IMR-90 (cell line): ENCODE data around the gene PCYT1A. TPM values are rescaled to one million over a fixed set of nuclear protein-coding genes. Genes with fewer than 3 reads are reported as not detected.

Experiments used
- ATAC-seq: fragments of 200-7000 bp; cut with Tn5 transposase; 2 replicates; pipeline ENCODE4 v1.9.1; 2020; ENCODE audit warnings: low read depth, mild to moderate bottlenecking, moderate library complexity
- BruUV-seq: library from RNA; stranded (reverse); fragments of 400-500 nt; replicated peaks from 2 replicates; lab custom pipeline; 2021; lab: Mats Ljungman, UMichigan
- CTCF ChIA-PET: fragments of 300-600 bp; formaldehyde crosslinking; extraction: SDS; loops from one replicate; lab custom pipeline; 2021; ENCODE audit warnings: antibody characterized with exemption; lab: Yijun Ruan, JAX
- POLR2A ChIA-PET: fragments of 300-600 bp; sonication (Branson Sonifier 250); formaldehyde crosslinking; loops from one replicate; lab custom pipeline; 2022; ENCODE audit warnings: antibody characterized with exemption; ENCODE audit not compliant: unreplicated experiment; lab: Charles Lee
- DNase-seq: peaks from one replicate; pipeline ENCODE4 v3.0.0; 2013
- H2AFZ ChIP-seq: replicated peaks from 2 replicates; pipeline ENCODE3; 2013; ENCODE audit warnings: low read length, mild to moderate bottlenecking; ENCODE audit not compliant: poor library complexity
- H2AK5ac ChIP-seq: 2 replicates; pipeline ENCODE4 v1.6.1; 2013; ENCODE audit warnings: low read depth, low read length, inconsistent platforms
- H2AK9ac ChIP-seq: replicated peaks from 2 replicates; pipeline ENCODE3; 2013; ENCODE audit warnings: mild to moderate bottlenecking, low read depth, low read length, moderate library complexity; ENCODE audit not compliant: poor library complexity
- H2BK120ac ChIP-seq: 2 replicates; pipeline ENCODE4 v1.6.1; 2013; ENCODE audit warnings: low read depth, low read length, inconsistent platforms
- H2BK15ac ChIP-seq: 3 replicates; pipeline ENCODE4 v1.6.1; 2013; ENCODE audit warnings: low read depth, low read length, inconsistent platforms
- H2BK20ac ChIP-seq: 2 replicates; pipeline ENCODE4 v1.6.1; 2013; ENCODE audit warnings: low read depth, mild to moderate bottlenecking, inconsistent platforms, low read length, moderate library complexity
- H2BK5ac ChIP-seq: 2 replicates; pipeline ENCODE4 v1.6.1; 2013; ENCODE audit warnings: mild to moderate bottlenecking, low read depth, low read length, inconsistent platforms; ENCODE audit not compliant: poor library complexity, severe bottlenecking
- H3K14ac ChIP-seq: replicated peaks from 2 replicates; pipeline ENCODE4 v1.6.1; 2013; ENCODE audit warnings: low read depth, low read length, inconsistent platforms
- H3K18ac ChIP-seq: 2 replicates; pipeline ENCODE4 v1.6.1; 2013; ENCODE audit warnings: low read depth, low read length, control low read depth
- H3K23ac ChIP-seq: 2 replicates; pipeline ENCODE4 v1.6.1; 2013; ENCODE audit warnings: low read depth, low read length, inconsistent platforms
- H3K27ac ChIP-seq: 2 replicates; pipeline ENCODE4 v1.5.1; 2013; ENCODE audit warnings: mild to moderate bottlenecking, control low read depth, low read length; ENCODE audit not compliant: insufficient read depth
- H3K27me3 ChIP-seq: 2 replicates; pipeline ENCODE4 v1.6.1; 2013; ENCODE audit warnings: low read length; ENCODE audit not compliant: control insufficient read depth, insufficient read depth
- H3K36me3 ChIP-seq: 2 replicates; pipeline ENCODE4 v1.6.1; 2013; ENCODE audit warnings: low read length, mixed read lengths; ENCODE audit not compliant: control insufficient read depth, insufficient read depth
- H3K4ac ChIP-seq: 2 replicates; pipeline ENCODE4 v1.6.1; 2013; ENCODE audit warnings: low read depth, low read length, inconsistent platforms
- H3K4me1 ChIP-seq: 2 replicates; pipeline ENCODE4 v1.6.1; 2013; ENCODE audit warnings: low read length, mixed read lengths; ENCODE audit not compliant: control insufficient read depth, insufficient read depth
- H3K4me2 ChIP-seq: 2 replicates; pipeline ENCODE4 v1.6.1; 2013; ENCODE audit warnings: low read depth, mild to moderate bottlenecking, control low read depth, low read length, moderate library complexity
- H3K4me3 ChIP-seq: 2 replicates; pipeline ENCODE4 v1.5.1; 2013; ENCODE audit warnings: low read depth, mild to moderate bottlenecking, control low read depth, low read length, moderate library complexity; ENCODE audit not compliant: insufficient read depth
- H3K56ac ChIP-seq: 2 replicates; pipeline ENCODE4 v1.6.1; 2013; ENCODE audit warnings: low read length, inconsistent platforms; ENCODE audit not compliant: insufficient read depth; ENCODE audit errors: extremely low read depth
- H3K79me1 ChIP-seq, 2 experiments: 2 replicates each; pipeline ENCODE4 v1.6.1; 2013; ENCODE audit warnings: low read length in 2 of 2, inconsistent platforms in 1 of 2, low read depth in 1 of 2
- H3K9ac ChIP-seq: 2 replicates; pipeline ENCODE4 v1.6.1; 2013; ENCODE audit warnings: low read depth, low read length, control low read depth
- H3K9me1 ChIP-seq: 2 replicates; pipeline ENCODE4 v1.6.1; 2013; ENCODE audit warnings: low read length, inconsistent platforms; ENCODE audit not compliant: insufficient read depth
- H3K9me3 ChIP-seq: 2 replicates; pipeline ENCODE4 v1.6.1; 2013; ENCODE audit warnings: low read length; ENCODE audit not compliant: control insufficient read depth, insufficient read depth
- H4K20me1 ChIP-seq: 2 replicates; pipeline ENCODE4 v1.6.1; 2013; ENCODE audit warnings: low read length, inconsistent platforms; ENCODE audit not compliant: insufficient read depth
- H4K5ac ChIP-seq: 2 replicates; pipeline ENCODE4 v1.6.1; 2013; ENCODE audit warnings: mild to moderate bottlenecking, low read depth, low read length, control low read depth
- H4K8ac ChIP-seq, 2 experiments: 2 replicates each; pipeline ENCODE4 v1.6.1; 2013; ENCODE audit warnings: low read depth in 2 of 2, low read length in 2 of 2, control low read depth in 1 of 2, inconsistent platforms in 1 of 2
- H4K91ac ChIP-seq: 2 replicates; pipeline ENCODE4 v1.6.1; 2013; ENCODE audit warnings: low read depth, low read length, inconsistent platforms; ENCODE audit not compliant: insufficient read depth
- RFX5 ChIP-seq: IDR thresholded peaks from 2 replicates; pipeline ENCODE4 v1.8.0; 2012; ENCODE audit warnings: low read depth, mild to moderate bottlenecking, low read length, moderate library complexity
- WGBS, 2 experiments: methylation state at CpG; one replicate each; pipeline versions ENCODE4 v1.1.5 to v1.1.7; 2013; ENCODE audit warnings: missing lambda C conversion rate in 2 of 2; ENCODE audit not compliant: insufficient read length in 1 of 2; ENCODE audit errors: extremely low coverage in 2 of 2; 5-methylcytosine and 5-hydroxymethylcytosine counted together
- dilution Hi-C: fragments of 300-500 bp; cut with HindIII; formaldehyde crosslinking; loops from one replicate; pipeline ENCODE4 v1.14.3; 2018; ENCODE audit warnings: low sequenced_read_pairs; ENCODE audit not compliant: unreplicated experiment
- in situ Hi-C: fragments of 300-500 bp; cut with MboI; formaldehyde crosslinking; loops from 3 replicates; pipeline ENCODE4 v1.14.3; 2019; ENCODE audit warnings: low sequenced_read_pairs, inconsistent platforms, mixed read lengths
- intact Hi-C: fragments of 100-400 bp; cut with micrococcal nuclease; formaldehyde crosslinking; loops from 2 replicates; pipeline ENCODE4 v1.10.0; 2022
- polyA plus RNA-seq, 3 experiments: library from polyadenylated mRNA; depleted of rRNA; stranded (reverse); fragments of >200 nt; gene quantifications; 2 replicates each; pipeline ENCODE4 v1.2.3, GENCODE V29; 2012; ENCODE audit warnings: low replicate concordance in 1 of 3
- total RNA-seq: library from RNA; depleted of rRNA; stranded (reverse); fragments of >200 nt; gene quantifications from 2 replicates; pipeline ENCODE4 v1.2.3, GENCODE V29; 2012

Gene PCYT1A
- total and polyA plus RNA-seq, 2 of the 4 experiments (the other 2 are of a cell fraction), result 62.8 to 127 TPM

DNA sequence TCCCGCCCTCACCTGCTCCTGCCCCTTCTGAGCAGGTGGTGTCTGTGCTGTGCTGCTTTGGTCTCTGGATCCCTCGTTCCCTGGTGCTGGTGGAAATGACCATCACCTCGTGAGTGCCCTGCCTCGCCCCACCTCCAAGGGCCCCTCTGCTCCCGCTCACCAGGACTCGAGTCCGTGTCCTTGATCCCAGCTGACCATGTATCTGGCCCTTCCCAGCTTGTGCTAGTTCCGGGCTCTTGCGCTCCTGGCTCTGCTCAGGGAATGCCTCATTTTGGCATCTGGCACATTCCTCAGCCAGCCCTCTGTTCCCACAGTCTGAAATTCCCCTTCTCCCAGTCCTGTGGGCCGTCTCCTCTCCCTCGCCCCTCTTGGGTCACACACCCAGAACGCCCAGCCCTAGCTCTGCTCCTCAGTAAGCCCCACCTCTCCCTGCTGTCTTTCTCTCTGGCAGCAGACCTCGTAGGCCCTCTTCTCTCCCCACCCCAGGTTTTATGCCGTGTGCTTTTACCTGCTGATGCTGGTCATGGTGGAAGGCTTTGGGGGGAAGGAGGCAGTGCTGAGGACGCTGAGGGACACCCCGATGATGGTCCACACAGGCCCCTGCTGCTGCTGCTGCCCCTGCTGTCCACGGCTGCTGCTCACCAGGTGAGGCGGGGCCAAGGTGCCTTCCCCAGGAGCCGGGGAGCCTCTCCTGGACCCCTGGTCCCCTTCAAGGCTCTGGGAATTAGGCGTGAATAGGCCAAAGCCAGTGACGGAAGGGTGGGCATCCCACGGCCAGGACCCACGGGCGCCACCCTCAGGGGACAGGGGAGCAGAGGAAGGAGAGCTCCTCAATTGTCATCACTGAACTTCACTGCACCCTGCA is 59.7 kb downstream of the PCYT1A start:
- 67% methylated on average over 16 of the region's 24 CpGs; no CpG with 5 or more reads in 1 of the 2 experiments for WGBS, 2 experiments
- no peaks in the 10 kb centered on the region for H3K27me3 ChIP-seq
- H3K18ac ChIP-seq, result no peak overlapping the region
- no peak overlapping the region for H2BK20ac ChIP-seq
- peak overlapping the region; percentile 39 for H2AK9ac ChIP-seq
- no peak overlapping the region for H3K27ac ChIP-seq
- H3K23ac ChIP-seq, result no peak overlapping the region
- H3K9me3 ChIP-seq, result no peaks in the 10 kb centered on the region
- H3K9me1 ChIP-seq, result no peaks in the 10 kb centered on the region
- no TSS peak for BruUV-seq
- DNase-seq (no peak), ATAC-seq (peak; percentile 60)
- H3K36me3 ChIP-seq, result no peaks in the 10 kb centered on the region
- H2AK5ac ChIP-seq, result no peak overlapping the region
- no peak overlapping the region for H3K4me3 ChIP-seq
- H3K56ac ChIP-seq, result no peak overlapping the region
- dilution Hi-C loops (no loop called here), intact Hi-C loops (no loop called here), in situ Hi-C loops (no loop called here)
- H4K5ac ChIP-seq, result no peak overlapping the region
- no peak overlapping the region for H3K9ac ChIP-seq
- no peak overlapping the region for H3K14ac ChIP-seq
- peak overlapping the region; percentile 48 for H2AFZ ChIP-seq
- H2BK5ac ChIP-seq, result no peak overlapping the region
- H3K79me1 ChIP-seq, result no peaks in the 10 kb centered on the region
- no peak overlapping the region for H3K4me2 ChIP-seq
- no peaks in the 10 kb centered on the region for H3K4me1 ChIP-seq
- TF ChIP-seq RFX5, result no peak
- no peak overlapping the region for H2BK15ac ChIP-seq
- no peak overlapping the region for H2BK120ac ChIP-seq
- no peaks in the 10 kb centered on the region for H4K20me1 ChIP-seq
- CTCF ChIA-PET, result no interaction called here
- H3K4ac ChIP-seq, result no peak overlapping the region
- POLR2A ChIA-PET, result no interaction called here
- H4K8ac ChIP-seq, result no peak overlapping the region
- no peak overlapping the region for H4K91ac ChIP-seq
